HepG2 (cell line): Measurements from ENCODE around the gene IMMT. TPM values are rescaled to one million over a fixed set of nuclear protein-coding genes. Genes with fewer than 3 reads are reported as not detected.
A peak's percentile ranks its signal among the peaks of the same experiment; 100 is the strongest.

ENCODE experiments used
- ARNT ChIP-seq: fragments of 450-650 bp; IDR thresholded peaks from 2 replicates; pipeline ENCODE4 v1.6.1; 2017
- FOXK1 ChIP-seq: sonication (generic); formaldehyde crosslinking; IDR thresholded peaks from 2 replicates; pipeline ENCODE4 v1.4.0; 2020; ENCODE audit warnings: low read depth, missing genetic modification reagents, borderline replicate concordance
- FOXO4 ChIP-seq: sonication (generic); formaldehyde crosslinking; conservative IDR thresholded peaks from 2 replicates; pipeline ENCODE4 v1.8.1; 2023; ENCODE audit warnings: missing genetic modification reagents
- HOXA3 ChIP-seq: sonication (generic); formaldehyde crosslinking; IDR thresholded peaks from 2 replicates; pipeline ENCODE4 v1.5.0; 2020; ENCODE audit warnings: missing genetic modification reagents
- REPIN1 ChIP-seq: sonication (generic); formaldehyde crosslinking; IDR thresholded peaks from 2 replicates; pipeline ENCODE4 v1.8.0; 2022; ENCODE audit warnings: missing genetic modification reagents, low read depth, mild to moderate bottlenecking, borderline replicate concordance
- YEATS4 ChIP-seq: sonication (generic); formaldehyde crosslinking; IDR thresholded peaks from 2 replicates; pipeline ENCODE4 v1.4.0; 2020; ENCODE audit warnings: missing genetic modification reagents, borderline replicate concordance
- ZFX ChIP-seq: sonication (generic); formaldehyde crosslinking; IDR thresholded peaks from 2 replicates; pipeline ENCODE4 v1.4.0; 2020; ENCODE audit warnings: mild to moderate bottlenecking, low read depth, missing genetic modification reagents, moderate library complexity
- ZFY ChIP-seq: sonication (generic); formaldehyde crosslinking; IDR thresholded peaks from 2 replicates; pipeline ENCODE4 v1.4.0; 2020; ENCODE audit warnings: missing genetic modification reagents
- ZNF225 ChIP-seq: sonication (generic); formaldehyde crosslinking; IDR thresholded peaks from 2 replicates; pipeline ENCODE4 v1.4.0; 2020; ENCODE audit warnings: mild to moderate bottlenecking, missing genetic modification reagents
- ZNF318 ChIP-seq: sonication (generic); formaldehyde crosslinking; IDR thresholded peaks from 2 replicates; pipeline ENCODE4 v1.4.0; 2020; ENCODE audit warnings: mild to moderate bottlenecking, missing genetic modification reagents
- ZNF44 ChIP-seq: sonication (generic); formaldehyde crosslinking; IDR thresholded peaks from 2 replicates; pipeline ENCODE4 v1.5.1; 2020; ENCODE audit warnings: mild to moderate bottlenecking, missing genetic modification reagents
- ZNF607 ChIP-seq: sonication (generic); formaldehyde crosslinking; IDR thresholded peaks from 2 replicates; pipeline ENCODE4 v1.5.1; 2020; ENCODE audit warnings: missing genetic modification reagents, mild to moderate bottlenecking, borderline replicate concordance
- ZNF83 ChIP-seq: sonication (generic); formaldehyde crosslinking; IDR thresholded peaks from 2 replicates; pipeline ENCODE4 v1.4.0; 2020; ENCODE audit warnings: missing genetic modification reagents, mild to moderate bottlenecking, borderline replicate concordance
- polyA plus RNA-seq, 8 experiments: library from polyadenylated mRNA; depleted of rRNA in 3 of 8; stranded (reverse) in 7 of 8; unstranded in 1 of 8; fragments of >200 nt; fragmentation: Illumina TruSeq in 4 of 8; extraction: Trizol in 4 of 8; gene quantifications; 2 replicates each; pipeline versions ENCODE4 v1.2.1 to v1.2.3, GENCODE V29; 2011 to 2016; ENCODE audit warnings: low read depth in 4 of 8, missing spikeins in 1 of 8, mixed read lengths in 1 of 8; ENCODE audit not compliant: insufficient read depth in 1 of 8
- total RNA-seq, 5 experiments: library from RNA; depleted of rRNA; stranded (reverse); fragments of >200 nt; fragmentation: Illumina TruSeq; extraction: Trizol; gene quantifications; 2 replicates each; pipeline ENCODE4 v1.2.3, GENCODE V29; 2016; ENCODE audit warnings: low read depth in 1 of 5
- TF ChIP-seq, protein P1 (sequence below): fragments of 450-650 bp; IDR thresholded peaks from 2 replicates; pipeline ENCODE4 v1.6.1; 2016

IMMT gene
- total and polyA plus RNA-seq, 2 of the 13 experiments (the other 11 are each of a cell fraction or from before 2014, with no cell fraction given) = 63.5 to 119 TPM

- TF ChIP-seq ZNF318 (CRISPR knock-in tag) (peak; percentile 92), FOXO4 (CRISPR knock-in tag) (no peak), ZFY (CRISPR knock-in tag) (peak; percentile 76), YEATS4 (CRISPR knock-in tag) (peak; percentile 97), HOXA3 (CRISPR knock-in tag) (peak; percentile 95), ZNF607 (CRISPR knock-in tag) (peak; percentile 95; the same call in 1 of the 2 replicates), ZNF83 (CRISPR knock-in tag) (peak; percentile 46; the same call in 1 of the 2 replicates), ARNT (no peak), FOXK1 (CRISPR knock-in tag) (peak; percentile 56; the same call in 1 of the 2 replicates), ZFX (CRISPR knock-in tag) (peak; percentile 75), ZNF225 (CRISPR knock-in tag) (peak; percentile 84; the same call in 1 of the 2 replicates), REPIN1 (CRISPR knock-in tag) (peak; percentile 76), ZNF44 (peak; percentile 88; the same call in 1 of the 2 replicates)
- TF ChIP-seq, protein P1, sequence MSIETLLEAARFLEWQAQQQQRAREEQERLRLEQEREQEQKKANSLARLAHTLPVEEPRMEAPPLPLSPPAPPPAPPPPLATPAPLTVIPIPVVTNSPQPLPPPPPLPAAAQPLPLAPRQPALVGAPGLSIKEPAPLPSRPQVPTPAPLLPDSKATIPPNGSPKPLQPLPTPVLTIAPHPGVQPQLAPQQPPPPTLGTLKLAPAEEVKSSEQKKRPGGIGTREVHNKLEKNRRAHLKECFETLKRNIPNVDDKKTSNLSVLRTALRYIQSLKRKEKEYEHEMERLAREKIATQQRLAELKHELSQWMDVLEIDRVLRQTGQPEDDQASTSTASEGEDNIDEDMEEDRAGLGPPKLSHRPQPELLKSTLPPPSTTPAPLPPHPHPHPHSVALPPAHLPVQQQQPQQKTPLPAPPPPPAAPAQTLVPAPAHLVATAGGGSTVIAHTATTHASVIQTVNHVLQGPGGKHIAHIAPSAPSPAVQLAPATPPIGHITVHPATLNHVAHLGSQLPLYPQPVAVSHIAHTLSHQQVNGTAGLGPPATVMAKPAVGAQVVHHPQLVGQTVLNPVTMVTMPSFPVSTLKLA = peak; percentile 55
These were observed 89.0 kb downstream of the IMMT start, which contains the start of gene PTCD3 (continued) for GRCh38 chr2:86105969-86106945.
